Lung (tissue), 12 donors: Measurements from ENCODE around the gene MACROD1. TPM values are rescaled to one million over a fixed set of nuclear protein-coding genes. Genes with fewer than 3 reads are reported as not detected.

Experiments
- ATAC-seq: fragments of 200-7000 bp; cut with Tn5 transposase; one replicate; pipeline ENCODE4 v1.9.1; 2020; ENCODE audit warnings: moderate number of reproducible peaks; ENCODE audit not compliant: insufficient read depth, low FRiP score
- DNase-seq, 3 donors: peaks; one replicate each; pipeline ENCODE4 v3.0.0-alpha.2; 2013 to 2017
- H3K27ac ChIP-seq, 2 donors: one replicate each; pipeline ENCODE4 v1.5.1; 2013; ENCODE audit warnings: mild to moderate bottlenecking in 2 of 2, moderate library complexity in 2 of 2, control low read depth in 1 of 2, inconsistent platforms in 1 of 2, low read depth in 1 of 2, low read length in 1 of 2
- H3K27me3 ChIP-seq, 3 donors: one replicate each; pipeline ENCODE4 v1.5.1; 2013; ENCODE audit warnings: low read length in 2 of 3; ENCODE audit not compliant: control insufficient read depth in 3 of 3, insufficient read depth in 3 of 3
- H3K36me3 ChIP-seq, 4 donors: one replicate each; pipeline ENCODE4 v1.5.1; 2013; ENCODE audit warnings: low read length in 4 of 4, mild to moderate bottlenecking in 1 of 4, moderate library complexity in 1 of 4; ENCODE audit not compliant: control insufficient read depth in 4 of 4, insufficient read depth in 4 of 4
- H3K4me1 ChIP-seq, 5 donors: one replicate each; pipeline ENCODE4 v1.5.1; 2013; ENCODE audit warnings: low read length in 5 of 5, mild to moderate bottlenecking in 2 of 5, moderate library complexity in 1 of 5; ENCODE audit not compliant: control insufficient read depth in 5 of 5, insufficient read depth in 5 of 5
- H3K4me3 ChIP-seq: one replicate; pipeline ENCODE4 v1.5.1; 2013; ENCODE audit warnings: mild to moderate bottlenecking, control low read depth, moderate library complexity
- H3K9ac ChIP-seq, 2 donors: one replicate each; pipeline ENCODE4 v1.5.1; 2013; ENCODE audit warnings: low read length in 2 of 2, control low read depth in 1 of 2; ENCODE audit not compliant: insufficient read depth in 1 of 2
- H3K9me3 ChIP-seq, 4 donors: one replicate each; pipeline ENCODE4 v1.5.1; 2013; ENCODE audit warnings: low read length in 3 of 4, mild to moderate bottlenecking in 1 of 4, moderate library complexity in 1 of 4; ENCODE audit not compliant: control insufficient read depth in 4 of 4, insufficient read depth in 3 of 4
- CTCF ChIP-seq: IDR thresholded peaks from 2 replicates; pipeline ENCODE4 v1.5.1; 2012; ENCODE audit warnings: mild to moderate bottlenecking; ENCODE audit errors: control extremely low read depth, extremely low read depth
- WGBS, 2 donors: extraction: QIAGEN DNeasy Blood & Tissue Kit; methylation state at CpG; one replicate each; pipeline ENCODE4 v1.1.7; 2013; 5-methylcytosine and 5-hydroxymethylcytosine counted together
- polyA plus RNA-seq, 2 donors: library from polyadenylated mRNA; stranded (reverse); fragments of 200-250 nt; gene quantifications; one replicate each; pipeline ENCODE4 v1.2.1, GENCODE V29; 2013
- total RNA-seq, 2 donors: library from RNA; depleted of rRNA in 1 of 2; stranded (reverse); fragments of >200 nt in 1 of 2; gene quantifications; one replicate each; pipeline ENCODE4 v1.2.1, GENCODE V29; 2014 to 2021
- donor health status: control.
- donor health status: control.
- donor health status: Bipolar disorder and iron deficiency.
- donor health status: healthy.
- donor health status: DM: yes; HTN: yes; CAD: no.

The MACROD1 gene
- total and polyA plus RNA-seq, 4 donors: 9.9 to 70.0 (median 19.0) TPM

DNA sequence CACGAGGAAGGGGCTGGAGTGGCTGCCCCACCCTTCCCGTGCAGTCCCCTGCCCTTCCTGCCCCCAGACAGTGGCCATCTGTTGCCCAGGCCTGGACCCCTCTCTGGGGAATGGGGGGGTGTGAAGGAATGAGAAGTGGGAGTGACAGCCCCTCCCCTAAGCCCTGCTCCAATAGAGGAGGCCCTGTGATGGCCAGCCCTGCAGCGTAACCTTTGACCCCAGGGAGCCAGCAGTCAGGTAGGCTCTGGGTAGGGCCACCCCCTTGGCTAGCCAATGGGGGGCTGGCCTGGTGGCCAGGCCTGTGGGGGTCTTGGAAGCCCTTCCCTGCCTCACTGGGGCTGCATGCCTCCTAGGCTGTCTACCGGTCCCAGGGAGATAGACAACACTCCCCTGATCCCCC is 123.6 kb downstream of the MACROD1 start:
- no peak overlapping the region for H3K27ac ChIP-seq
- whole genome bisulfite sequencing, 2 donors: 78 to 90% methylated on average over 4 of the region's 4 CpGs
- no peaks in the 10 kb centered on the region for H3K36me3 ChIP-seq
- no peak overlapping the region for H3K4me3 ChIP-seq
- H3K9ac ChIP-seq: no peak overlapping the region
- TF ChIP-seq CTCF: no peak
- peaks cover 0 to under 1% (median 0%) of the 10 kb centered on the region in 3 donors for H3K27me3 ChIP-seq
- DNase-seq (no peak), ATAC-seq (no peak)
- peaks cover 0 to 2% (median 0%) of the 10 kb centered on the region in 4 donors for H3K9me3 ChIP-seq
- peaks cover 0 to 13% (median 0%) of the 10 kb centered on the region in 5 donors for H3K4me1 ChIP-seq

- H3K4me1 ChIP-seq: peaks cover 0 to 17% (median 0%) of the 10 kb centered on the region in 5 donors
- DNase-seq: no peak
- H3K9ac ChIP-seq: no peak overlapping the region
- no peaks in the 10 kb centered on the region for H3K36me3 ChIP-seq
- H3K9me3 ChIP-seq: peaks cover 0 to 2% (median 0%) of the 10 kb centered on the region in 4 donors
- no peak for TF ChIP-seq CTCF
- H3K27ac ChIP-seq: no peak overlapping the region
- 92 to 94% methylated on average over 9 of the region's 9 CpGs for WGBS, 2 donors
- ATAC-seq: no peak
- H3K4me3 ChIP-seq: no peak overlapping the region
- H3K27me3 ChIP-seq: peaks cover 0 to 4% (median 0%) of the 10 kb centered on the region in 3 donors
Measured at GRCh38 chr11:64041846-64042245, 124.1 kb downstream of the MACROD1 start.

- Histone ChIP-seq H3K9ac (no peak overlapping the region), H3K36me3 (no peaks in the 10 kb centered on the region), H3K4me1 (peaks cover 0 to 18% (median 6%) of the 10 kb centered on the region in 5 donors), H3K4me3 (no peak overlapping the region), H3K9me3 (peaks cover 0 to 2% (median 0%) of the 10 kb centered on the region in 4 donors), H3K27ac (no peak overlapping the region), H3K27me3 (peaks cover 0 to 4% (median 0%) of the 10 kb centered on the region in 3 donors)
- 69 to 75% methylated on average over 19 to 20 of the region's 20 CpGs for WGBS, 2 donors
- no peak for ATAC-seq
- TF ChIP-seq CTCF: no peak
- no peak for DNase-seq
Measured at GRCh38 chr11:64040684-64041322, 125.1 kb downstream of the MACROD1 start.
